ENCODE data around the gene RFX1.

RFX1 gene

DNA sequence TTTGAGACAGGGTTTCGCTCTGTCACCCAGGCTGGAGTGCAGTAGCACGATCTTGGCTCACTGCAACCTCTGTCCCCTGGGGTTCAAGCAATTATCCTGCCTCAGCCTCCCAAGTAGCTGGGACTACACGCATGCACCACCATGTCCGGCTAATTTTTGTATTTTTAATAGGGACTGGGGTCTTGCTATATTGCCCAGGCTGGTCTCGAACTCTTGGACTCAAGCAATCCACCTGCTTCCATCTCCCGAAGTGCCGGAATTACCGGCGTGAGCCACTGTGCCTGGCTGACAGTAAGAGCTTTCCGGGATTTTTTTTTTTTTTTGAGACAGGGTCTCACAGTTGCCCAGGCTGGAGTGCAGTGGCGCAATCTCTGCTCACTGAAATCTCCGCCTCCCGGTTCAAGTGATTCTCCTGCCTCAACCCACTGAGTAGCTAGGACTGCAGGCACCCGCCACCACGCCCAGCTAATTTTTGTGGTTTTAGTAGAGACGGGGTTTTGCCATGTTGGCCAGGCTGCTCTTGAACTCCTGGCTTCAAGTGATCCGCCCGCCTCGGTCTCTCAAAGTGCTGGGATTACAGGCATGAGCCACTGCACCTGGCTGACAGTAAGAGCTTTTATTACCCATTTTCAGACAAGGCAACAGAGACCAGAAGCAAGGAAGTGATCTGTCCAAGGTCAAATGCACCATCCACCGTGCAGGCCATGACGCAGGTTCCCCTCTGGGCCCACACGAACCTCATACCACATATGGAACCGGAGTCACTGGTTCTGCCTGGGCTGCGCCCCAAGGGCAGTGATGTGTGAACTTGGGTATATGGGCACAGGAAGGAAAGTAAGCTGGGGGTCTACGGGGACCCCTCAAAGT is 21.0 kb downstream of the RFX1 start:
- H3K27ac ChIP-seq, result no peak overlapping the region
- TF ChIP-seq ZFX (IDR thresholded peaks at IDR 0.05; ENCODE audit: borderline replicate concordance), result no peak
- TF ChIP-seq, protein P1, sequence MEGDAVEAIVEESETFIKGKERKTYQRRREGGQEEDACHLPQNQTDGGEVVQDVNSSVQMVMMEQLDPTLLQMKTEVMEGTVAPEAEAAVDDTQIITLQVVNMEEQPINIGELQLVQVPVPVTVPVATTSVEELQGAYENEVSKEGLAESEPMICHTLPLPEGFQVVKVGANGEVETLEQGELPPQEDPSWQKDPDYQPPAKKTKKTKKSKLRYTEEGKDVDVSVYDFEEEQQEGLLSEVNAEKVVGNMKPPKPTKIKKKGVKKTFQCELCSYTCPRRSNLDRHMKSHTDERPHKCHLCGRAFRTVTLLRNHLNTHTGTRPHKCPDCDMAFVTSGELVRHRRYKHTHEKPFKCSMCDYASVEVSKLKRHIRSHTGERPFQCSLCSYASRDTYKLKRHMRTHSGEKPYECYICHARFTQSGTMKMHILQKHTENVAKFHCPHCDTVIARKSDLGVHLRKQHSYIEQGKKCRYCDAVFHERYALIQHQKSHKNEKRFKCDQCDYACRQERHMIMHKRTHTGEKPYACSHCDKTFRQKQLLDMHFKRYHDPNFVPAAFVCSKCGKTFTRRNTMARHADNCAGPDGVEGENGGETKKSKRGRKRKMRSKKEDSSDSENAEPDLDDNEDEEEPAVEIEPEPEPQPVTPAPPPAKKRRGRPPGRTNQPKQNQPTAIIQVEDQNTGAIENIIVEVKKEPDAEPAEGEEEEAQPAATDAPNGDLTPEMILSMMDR (IDR thresholded peaks at IDR 0.05), result no peak

DNA sequence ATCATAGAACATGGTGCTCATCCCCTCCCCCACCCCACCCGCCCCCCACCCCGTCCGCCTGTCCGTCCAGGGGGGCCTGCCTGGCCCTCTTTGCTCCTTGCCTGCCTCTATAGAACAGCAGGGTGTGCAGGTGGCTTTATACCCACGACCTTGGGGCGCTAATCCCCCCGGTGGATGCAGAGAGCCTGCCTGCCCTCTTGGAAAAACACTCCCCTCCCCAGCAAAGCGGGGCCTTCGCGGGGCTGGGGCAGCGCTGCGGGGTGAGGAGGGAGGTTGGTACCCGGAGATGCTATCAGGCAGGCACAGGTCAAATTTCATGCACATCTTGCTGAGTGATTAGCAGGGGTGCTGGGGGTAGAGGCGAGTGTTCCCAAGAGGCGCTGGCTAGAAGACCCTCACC is 21.9 kb downstream of the RFX1 start:
- TF ChIP-seq ZFX (IDR thresholded peaks at IDR 0.05; ENCODE audit: borderline replicate concordance), result no peak
- TF ChIP-seq, protein P1 (IDR thresholded peaks at IDR 0.05), result no peak
- H3K27ac ChIP-seq, result no peak overlapping the region

DNA sequence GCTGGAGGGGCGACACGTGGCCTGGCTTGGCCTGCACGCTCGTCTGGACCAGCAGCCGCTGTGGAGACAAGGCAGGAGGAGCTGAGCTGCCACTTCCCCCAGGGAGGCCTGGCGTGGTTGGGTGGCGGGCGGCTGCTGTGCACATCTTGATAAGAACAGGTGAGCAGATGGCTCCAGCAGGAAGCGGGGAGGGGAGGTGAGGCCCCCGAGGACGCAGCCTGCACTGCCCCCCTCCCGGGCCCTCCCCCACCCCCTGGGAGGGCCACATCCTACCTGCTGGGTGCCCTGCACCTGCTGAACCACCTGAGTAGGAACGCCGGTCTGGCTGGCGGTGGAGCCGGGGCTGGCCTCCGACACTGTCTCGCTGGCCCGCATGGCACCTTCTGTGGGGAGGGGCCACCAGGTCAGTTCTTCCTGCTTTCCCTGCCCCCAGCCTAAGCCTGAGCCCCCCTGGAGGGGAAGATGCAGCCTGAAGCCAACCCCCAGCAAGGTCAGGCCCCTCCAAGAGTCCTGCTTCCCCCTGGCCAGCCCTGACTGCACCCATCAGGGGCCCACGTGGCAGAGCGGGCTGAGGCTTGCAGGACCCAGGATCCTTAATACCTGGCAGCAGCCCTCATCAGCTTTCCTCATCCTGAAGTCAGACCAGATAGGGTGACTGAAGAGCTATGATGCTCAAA is 22.8 kb downstream of the RFX1 start:
- TF ChIP-seq, protein P1 (IDR thresholded peaks at IDR 0.05), result no peak
- no peak for TF ChIP-seq ZFX (IDR thresholded peaks at IDR 0.05; ENCODE audit: borderline replicate concordance)
- no peak overlapping the region for H3K27ac ChIP-seq

DNA sequence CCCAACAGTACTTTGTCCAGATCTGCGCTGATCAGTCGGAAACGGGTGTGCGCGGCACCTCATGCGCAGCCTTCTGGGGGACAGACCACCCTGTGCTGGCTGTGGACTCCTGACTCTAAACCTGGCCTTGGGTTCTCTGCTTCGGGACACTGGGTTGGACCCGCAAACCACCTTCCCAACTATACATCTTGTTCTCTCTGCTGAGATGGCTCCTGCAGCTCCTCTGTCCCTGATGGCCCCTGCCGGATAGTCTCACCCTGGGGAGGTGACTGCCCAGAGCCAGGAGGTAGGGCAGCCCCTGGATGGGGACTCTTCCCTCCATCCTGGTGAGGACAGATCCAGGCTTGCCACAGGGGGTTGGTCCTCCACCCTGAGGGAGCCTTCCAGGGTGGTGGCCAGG is 23.3 kb downstream of the RFX1 start:
- no peak overlapping the region for H3K27ac ChIP-seq

DNA sequence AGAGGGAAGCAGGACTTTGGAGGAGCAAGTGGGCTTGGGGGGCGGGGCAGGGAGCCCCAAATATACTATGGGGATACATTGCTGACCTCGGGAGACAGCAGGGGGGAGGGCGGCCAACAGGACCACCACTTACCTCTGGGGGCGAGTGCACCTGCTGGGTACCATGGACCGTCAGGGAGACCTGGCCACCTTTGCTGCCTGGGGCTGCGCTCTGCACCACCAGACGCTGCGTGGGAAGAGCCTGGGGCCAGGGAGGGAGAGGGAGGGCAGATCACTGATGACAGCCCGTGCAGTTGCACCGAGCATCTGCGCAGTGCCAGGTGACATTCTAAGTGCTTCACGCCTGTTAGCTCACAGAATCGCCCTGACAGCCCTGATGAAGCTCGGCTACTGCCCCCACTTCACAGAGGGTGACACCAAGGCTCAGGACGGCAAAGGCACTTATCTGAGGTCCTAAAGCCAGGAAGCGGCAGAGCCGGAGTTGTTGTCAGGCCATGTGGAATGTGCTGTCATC is 24.1 kb downstream of the RFX1 start:
- H3K27ac ChIP-seq, result no peak overlapping the region
- TF ChIP-seq, protein P1 (IDR thresholded peaks at IDR 0.05), result no peak
- TF ChIP-seq ZFX (IDR thresholded peaks at IDR 0.05; ENCODE audit: borderline replicate concordance), result no peak

More for the DNA sequence above, 23.3 kb downstream of the RFX1 start:
- TF ChIP-seq, protein P1 (IDR thresholded peaks at IDR 0.05), result no peak
- no peak for TF ChIP-seq ZFX (IDR thresholded peaks at IDR 0.05; ENCODE audit: borderline replicate concordance)

DNA sequence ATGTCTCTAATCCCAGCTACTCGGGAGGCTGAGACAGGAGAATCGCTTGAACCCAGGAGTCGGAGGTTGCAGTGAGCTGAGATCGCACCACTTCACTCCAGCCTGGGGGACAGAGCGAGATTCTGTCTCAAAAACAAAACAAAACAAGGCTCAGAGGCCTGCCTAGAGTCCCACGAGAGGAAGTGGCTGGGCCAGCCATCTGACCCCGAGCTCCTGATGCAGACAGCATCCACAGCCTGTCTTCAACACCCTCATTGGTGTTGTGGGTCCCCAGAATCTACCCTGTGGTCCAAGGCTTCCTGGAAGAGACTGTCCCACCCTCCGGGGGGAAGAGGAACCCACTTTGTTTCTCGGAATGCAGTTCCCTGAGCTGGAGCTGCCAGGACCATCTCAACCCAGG is 24.7 kb downstream of the RFX1 start:
- H3K27ac ChIP-seq, result no peak overlapping the region

More for the DNA sequence above, 24.7 kb downstream of the RFX1 start:
- TF ChIP-seq, protein P1 (IDR thresholded peaks at IDR 0.05), result no peak
- no peak for TF ChIP-seq ZFX (IDR thresholded peaks at IDR 0.05; ENCODE audit: borderline replicate concordance)

Data from 22Rv1 (cell line).